Cortex of kidney (tissue), 1 donor: ENCODE data around the gene TRIM67.

Experiments
- DNase-seq: peaks from one replicate; lab custom pipeline; 2025; lab: John Stamatoyannopoulos, UW

Gene TRIM67

GRCh38 chr1:231183639-231184590, 22.1 kb downstream of the TRIM67 start:
- no peak for DNase-seq

GRCh38 chr1:231184891-231185290, 23.0 kb downstream of the TRIM67 start:
- no peak for DNase-seq

- no peak for DNase-seq
Observed at GRCh38 chr1:231185391-231185790, 23.5 kb downstream of the TRIM67 start.

GRCh38 chr1:231186356-231187115, 24.7 kb downstream of the TRIM67 start:
- DNase-seq: no peak

- no peak for DNase-seq
Observed at GRCh38 chr1:231187571-231187970, 25.7 kb downstream of the TRIM67 start.

GRCh38 chr1:231188072-231188471, 26.2 kb downstream of the TRIM67 start:
- DNase-seq: no peak

- DNase-seq: no peak
Observed at GRCh38 chr1:231188768-231189167, 26.9 kb downstream of the TRIM67 start.

GRCh38 chr1:231189683-231190270, 27.9 kb downstream of the TRIM67 start:
- no peak for DNase-seq

GRCh38 chr1:231190456-231190855, 28.6 kb downstream of the TRIM67 start:
- DNase-seq: no peak

GRCh38 chr1:231192620-231193163, 30.8 kb downstream of the TRIM67 start:
- DNase-seq: no peak

GRCh38 chr1:231193710-231194340, 32.0 kb downstream of the TRIM67 start:
- no peak for DNase-seq

- no peak for DNase-seq
Observed at GRCh38 chr1:231194476-231194842, 32.6 kb downstream of the TRIM67 start.

- DNase-seq: no peak
Observed at GRCh38 chr1:231194843-231195516, 33.1 kb downstream of the TRIM67 start.

- no peak for DNase-seq
Observed at GRCh38 chr1:231196307-231196706, 34.4 kb downstream of the TRIM67 start.

- no peak for DNase-seq
Observed at GRCh38 chr1:231196728-231197127, 34.9 kb downstream of the TRIM67 start.

- DNase-seq: no peak
Observed at GRCh38 chr1:231199868-231200267, 38.0 kb downstream of the TRIM67 start.

GRCh38 chr1:231200388-231201031, 38.7 kb downstream of the TRIM67 start:
- no peak for DNase-seq

GRCh38 chr1:231201375-231201978, 39.6 kb downstream of the TRIM67 start:
- DNase-seq: no peak

GRCh38 chr1:231201979-231202633, 40.2 kb downstream of the TRIM67 start:
- DNase-seq: no peak
